Spinal cord (tissue), 10 donors: Measurements from ENCODE around the gene TRMT10B. TPM values are rescaled to one million over a fixed set of nuclear protein-coding genes. Genes with fewer than 3 reads are reported as not detected.
"Not testable (repeated sequence)": the region's sequence is repeated elsewhere in the genome, so short reads cannot be mapped to it uniquely, and the experiment has no call there.

Experiments used
- DNase-seq, 6 donors: peaks; one replicate each; pipeline versions ENCODE4 v3.0.0 to v3.0.0-alpha.2; 2013 to 2015; ENCODE audit warnings: low spot score in 6 of 6, low read depth in 4 of 6
- H3K27ac ChIP-seq: one replicate; pipeline ENCODE4 v1.5.1; 2013; ENCODE audit warnings: low read depth, low read length, control low read depth
- H3K27me3 ChIP-seq: one replicate; pipeline ENCODE4 v1.6.1; 2013; ENCODE audit warnings: low read length; ENCODE audit not compliant: control insufficient read depth, insufficient read depth
- H3K36me3 ChIP-seq: one replicate; pipeline ENCODE4 v1.6.1; 2013; ENCODE audit warnings: low read length; ENCODE audit not compliant: control insufficient read depth, insufficient read depth
- H3K4me1 ChIP-seq: one replicate; pipeline ENCODE4 v1.6.1; 2013; ENCODE audit warnings: low read length; ENCODE audit not compliant: control insufficient read depth, insufficient read depth
- H3K4me3 ChIP-seq: one replicate; pipeline ENCODE4 v1.5.1; 2013; ENCODE audit warnings: low read depth, low read length, control low read depth
- H3K9me3 ChIP-seq: one replicate; pipeline ENCODE4 v1.6.1; 2013; ENCODE audit warnings: low read length; ENCODE audit not compliant: control insufficient read depth, insufficient read depth
- WGBS: methylation state at CpG from one replicate; pipeline ENCODE4 v1.1.5; 2013; ENCODE audit warnings: missing lambda C conversion rate; ENCODE audit not compliant: insufficient coverage; 5-methylcytosine and 5-hydroxymethylcytosine counted together
- polyA plus RNA-seq, 2 donors: library from polyadenylated mRNA; unstranded; fragments of 120-200 nt; gene quantifications; one replicate each; pipeline ENCODE4 v1.2.1, GENCODE V29; 2013; ENCODE audit not compliant: insufficient read length in 2 of 2
- total RNA-seq, 2 donors: library from RNA; depleted of rRNA in 1 of 2; stranded (reverse); fragments of 120-200 nt in 1 of 2; fragments of >200 nt in 1 of 2; gene quantifications; one replicate each; pipeline versions ENCODE4 v1.2.3 to v1.2.4, GENCODE V29; 2013 to 2014
- donor health status: healthy.

The TRMT10B gene
- total and polyA plus RNA-seq, 4 donors: 4.8 to 22.5 (median 11.7) TPM

DNA sequence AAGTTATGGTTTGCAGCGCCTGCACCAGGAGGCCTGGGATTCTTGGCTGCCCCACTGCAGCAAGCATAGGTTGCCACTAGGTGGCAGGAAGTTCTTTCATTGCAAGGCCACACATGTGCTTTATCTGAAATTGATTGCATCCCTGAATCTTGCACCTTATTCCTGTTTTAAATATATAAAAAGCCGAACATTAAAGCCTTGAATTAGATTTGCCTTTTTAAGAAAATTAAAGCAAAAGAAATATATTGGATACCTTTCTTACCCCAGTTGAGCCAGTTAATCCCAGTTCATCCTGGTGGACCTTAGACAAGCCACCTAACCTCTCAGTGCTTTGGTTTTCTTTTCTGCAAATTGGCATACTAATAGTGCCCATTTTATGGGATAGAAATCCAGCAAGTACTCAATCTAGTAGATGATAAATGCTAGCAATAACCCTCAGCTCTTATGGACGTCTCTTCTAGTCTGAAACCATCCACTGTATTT is 6.3 kb upstream of the TRMT10B start:
- Histone ChIP-seq H3K36me3 (peaks cover 9% of the 10 kb centered on the region), H3K9me3 (no peaks in the 10 kb centered on the region), H3K27me3 (no peaks in the 10 kb centered on the region), H3K4me3 (no peak overlapping the region), H3K4me1 (no peaks in the 10 kb centered on the region), H3K27ac (no peak overlapping the region)
- WGBS: 67% methylated on average over 2 of the region's 3 CpGs
- DNase-seq: peak in 2 of 6 donors; percentile 78 to 88

DNA sequence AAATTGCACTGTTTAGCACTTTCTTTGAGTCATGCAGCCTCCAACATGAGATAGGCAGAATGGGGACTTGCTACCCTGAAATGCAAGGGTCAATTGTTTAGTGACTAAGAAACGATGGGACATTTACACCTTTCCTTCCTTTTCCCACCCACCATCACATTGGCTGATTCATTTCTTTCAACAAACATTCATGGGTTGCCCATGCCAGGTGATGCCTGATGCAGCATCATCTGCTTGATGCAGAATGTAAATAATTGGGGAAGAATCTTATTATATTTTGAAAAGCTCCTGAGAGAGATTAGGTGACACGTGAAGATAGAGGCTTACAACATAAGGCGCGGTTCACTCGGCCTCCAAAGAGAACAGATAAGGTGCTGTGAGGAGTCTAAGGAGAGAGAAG is 4.5 kb upstream of the TRMT10B start:
- Histone ChIP-seq H3K27ac (no peak overlapping the region), H3K27me3 (no peaks in the 10 kb centered on the region), H3K9me3 (no peaks in the 10 kb centered on the region), H3K4me1 (peaks cover 5% of the 10 kb centered on the region), H3K36me3 (peaks cover 9% of the 10 kb centered on the region), H3K4me3 (no peak overlapping the region)
- 60% methylated on average over 1 of the region's 5 CpGs for WGBS
- DNase-seq: no peak

DNA sequence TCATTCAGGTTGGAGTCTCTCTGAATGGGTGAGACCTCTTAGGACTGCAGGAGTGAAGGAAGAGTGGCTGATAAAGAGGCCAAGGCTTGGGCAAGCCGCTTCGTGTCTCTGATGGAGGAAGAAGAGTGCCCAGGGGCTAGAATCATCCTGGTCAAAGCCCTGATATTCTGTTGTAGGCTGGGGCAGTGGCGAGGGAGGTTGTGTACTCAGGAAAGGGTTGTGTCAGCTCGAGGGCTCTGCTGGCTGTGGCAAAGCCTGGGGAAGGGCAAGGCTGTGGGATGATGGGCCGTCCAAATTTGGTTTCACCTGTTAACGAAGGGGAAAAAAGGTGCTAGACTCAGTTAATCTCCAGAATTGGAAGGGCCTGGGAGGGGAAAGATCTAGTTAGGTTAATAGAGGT is 2.4 kb upstream of the TRMT10B start:
- Histone ChIP-seq H3K36me3 (peaks cover 4% of the 10 kb centered on the region), H3K4me3 (no peak overlapping the region), H3K4me1 (peaks cover 5% of the 10 kb centered on the region), H3K27me3 (no peaks in the 10 kb centered on the region), H3K27ac (no peak overlapping the region), H3K9me3 (no peaks in the 10 kb centered on the region)
- DNase-seq: no peak
- 79% methylated on average over 5 of the region's 6 CpGs for WGBS

DNA sequence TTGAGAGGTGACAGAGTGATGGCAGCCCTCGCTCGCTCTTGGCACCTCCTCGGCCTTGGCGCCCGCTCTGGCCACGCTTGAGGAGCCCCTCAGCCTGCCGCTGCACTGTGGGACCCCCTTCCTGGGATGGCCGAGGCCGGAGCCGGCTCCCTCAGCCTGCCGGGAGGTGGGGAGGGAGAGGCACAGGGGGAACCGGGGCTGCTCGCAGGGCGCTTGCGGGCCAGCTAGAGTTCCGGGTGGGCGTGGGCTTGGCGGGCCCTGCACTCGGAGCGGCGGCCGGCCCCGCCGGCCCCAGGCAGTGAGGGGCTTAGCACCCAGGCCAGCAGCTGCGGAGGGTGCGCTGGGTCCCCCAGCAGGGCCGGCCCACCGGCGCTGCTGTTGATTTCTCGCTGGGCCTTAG is 1.9 kb upstream of the TRMT10B start:
- not testable (repeated sequence) for H3K27me3 ChIP-seq, H3K4me1 ChIP-seq, H3K9me3 ChIP-seq, H3K27ac ChIP-seq, H3K36me3 ChIP-seq, H3K4me3 ChIP-seq, DNase-seq
- 91% methylated on average over 26 of the region's 30 CpGs for WGBS

DNA sequence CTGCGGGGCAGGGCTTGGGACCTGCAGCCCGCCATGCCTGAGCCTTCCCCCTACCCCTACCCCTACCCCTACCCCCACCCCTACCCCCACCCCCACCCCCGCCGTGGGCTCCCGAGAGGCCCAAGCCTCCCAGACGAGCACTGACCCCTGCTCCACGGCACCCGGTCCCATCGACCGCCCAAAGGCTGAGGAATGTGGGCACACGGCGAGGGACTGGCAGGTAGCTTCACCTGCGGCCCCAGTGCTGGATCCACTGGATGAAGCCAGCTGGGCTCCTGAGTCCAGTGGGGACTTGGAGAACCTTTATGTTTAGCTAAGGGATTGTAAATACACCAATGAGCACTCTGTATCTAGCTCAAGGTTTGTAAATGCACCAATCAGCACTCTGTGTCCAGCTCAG is 1.5 kb upstream of the TRMT10B start:
- not testable (repeated sequence) for H3K36me3 ChIP-seq, H3K27ac ChIP-seq, H3K27me3 ChIP-seq, H3K4me1 ChIP-seq, H3K4me3 ChIP-seq, DNase-seq, H3K9me3 ChIP-seq
- 94% methylated on average over 8 of the region's 13 CpGs for WGBS

DNA sequence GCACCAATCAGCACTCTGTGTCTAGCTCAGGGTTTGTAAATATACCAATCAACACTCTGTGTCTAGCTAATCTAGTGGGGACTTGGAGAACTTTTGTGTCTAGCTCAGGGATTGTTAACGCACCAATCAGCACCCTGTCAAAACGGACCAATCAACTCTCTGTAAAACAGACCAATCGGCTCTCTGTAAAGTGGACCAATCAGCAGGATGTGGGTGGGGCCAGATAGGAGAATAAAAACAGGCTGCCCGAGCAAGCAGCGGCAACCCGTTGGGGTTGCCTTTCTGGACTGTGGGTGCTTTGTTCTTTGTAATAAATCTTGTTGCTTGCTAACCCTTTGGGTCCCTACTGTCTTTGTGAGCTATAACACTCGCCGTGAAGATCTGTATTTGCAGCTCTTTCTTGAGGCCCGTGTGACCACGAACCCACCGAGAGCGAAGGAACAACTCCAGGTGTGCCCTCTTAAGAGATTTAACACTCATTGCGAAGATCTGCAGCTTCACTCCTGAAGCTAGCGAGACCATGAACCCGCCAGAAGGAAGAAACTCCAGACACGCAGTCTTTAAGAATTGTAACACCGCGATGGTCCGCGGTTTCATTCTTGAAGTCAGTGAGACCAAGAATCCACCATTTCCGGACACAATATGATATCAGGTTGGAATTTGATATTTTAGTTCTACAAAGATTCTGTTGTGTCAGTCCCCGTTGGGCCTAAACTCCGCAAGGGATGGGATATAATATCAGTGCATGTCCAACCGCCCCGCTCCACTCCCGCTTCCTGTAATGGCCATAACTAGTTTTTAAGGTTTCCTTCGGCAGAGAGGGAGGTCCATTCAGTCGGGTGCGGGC is 740 bp upstream of the TRMT10B start:
- WGBS: 92% methylated on average over 13 of the region's 29 CpGs
- Histone ChIP-seq H3K4me1 (peaks cover 5% of the 10 kb centered on the region), H3K36me3 (no peaks in the 10 kb centered on the region), H3K27ac (no peak overlapping the region), H3K9me3 (no peaks in the 10 kb centered on the region), H3K4me3 (peak overlapping the region; percentile 84), H3K27me3 (no peaks in the 10 kb centered on the region)
- DNase-seq: no peak

DNA sequence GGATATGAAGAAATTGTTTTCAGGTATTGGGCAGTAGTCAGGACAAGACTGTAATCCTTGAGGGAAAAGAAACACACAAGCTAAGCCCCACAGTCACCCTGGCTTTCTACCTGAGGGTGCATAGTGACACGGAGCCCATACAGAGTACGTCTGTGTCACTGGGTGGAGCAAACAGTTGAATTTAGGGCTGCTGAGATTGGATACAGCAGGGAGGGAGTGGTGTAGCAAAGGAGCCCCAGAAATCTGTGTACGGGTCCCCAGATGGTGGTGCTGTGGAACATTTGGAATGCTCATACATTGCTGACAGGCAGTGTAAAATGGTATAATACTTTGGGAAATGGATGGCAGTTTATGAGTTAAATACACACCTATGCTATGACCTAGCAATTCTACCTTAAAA is 5.1 kb downstream of the TRMT10B start:
- Histone ChIP-seq H3K27ac (no peak overlapping the region), H3K36me3 (no peaks in the 10 kb centered on the region), H3K4me1 (no peaks in the 10 kb centered on the region), H3K27me3 (no peaks in the 10 kb centered on the region), H3K9me3 (no peaks in the 10 kb centered on the region), H3K4me3 (no peak overlapping the region)
- DNase-seq: no peak
- 78% methylated on average over 3 of the region's 3 CpGs for WGBS

DNA sequence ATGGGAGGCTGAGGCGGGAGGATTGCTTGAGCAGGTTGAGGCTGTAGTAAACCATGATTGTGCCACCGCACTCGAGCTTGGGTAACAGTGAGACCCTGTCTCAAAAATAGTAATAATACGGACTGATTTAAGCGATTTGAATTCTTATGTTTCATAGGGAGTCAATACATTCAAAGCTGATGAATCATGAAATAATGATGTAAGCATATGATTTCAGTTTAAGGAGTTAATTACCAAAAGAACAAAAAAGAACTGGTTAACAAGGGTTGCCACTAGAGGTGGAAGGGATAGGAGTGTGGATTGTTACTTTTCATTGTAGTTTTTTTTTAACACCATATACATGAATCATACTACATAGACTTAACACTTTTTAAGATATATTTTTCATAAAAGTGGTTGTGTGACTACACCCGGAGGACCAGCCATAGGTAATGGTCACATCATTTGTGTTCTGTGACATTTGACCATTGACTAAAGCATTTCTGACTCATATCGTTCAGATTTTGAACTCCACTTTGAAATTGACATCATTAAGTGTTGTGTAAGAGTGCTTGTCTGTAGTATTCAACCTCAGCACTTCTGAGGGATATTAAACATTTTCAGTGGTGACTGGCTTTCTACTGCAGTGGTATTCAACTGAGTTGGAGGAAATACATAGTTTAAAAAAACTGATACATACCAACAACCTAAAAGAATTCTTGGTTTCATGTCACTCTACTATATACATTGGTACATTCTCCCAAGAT is 7.0 kb downstream of the TRMT10B start:
- Histone ChIP-seq H3K27me3 (no peaks in the 10 kb centered on the region), H3K9me3 (no peaks in the 10 kb centered on the region), H3K27ac (no peak overlapping the region), H3K4me3 (no peak overlapping the region), H3K36me3 (peaks cover 2% of the 10 kb centered on the region), H3K4me1 (no peaks in the 10 kb centered on the region)
- DNase-seq: no peak
- WGBS: 98% methylated on average over 5 of the region's 7 CpGs

DNA sequence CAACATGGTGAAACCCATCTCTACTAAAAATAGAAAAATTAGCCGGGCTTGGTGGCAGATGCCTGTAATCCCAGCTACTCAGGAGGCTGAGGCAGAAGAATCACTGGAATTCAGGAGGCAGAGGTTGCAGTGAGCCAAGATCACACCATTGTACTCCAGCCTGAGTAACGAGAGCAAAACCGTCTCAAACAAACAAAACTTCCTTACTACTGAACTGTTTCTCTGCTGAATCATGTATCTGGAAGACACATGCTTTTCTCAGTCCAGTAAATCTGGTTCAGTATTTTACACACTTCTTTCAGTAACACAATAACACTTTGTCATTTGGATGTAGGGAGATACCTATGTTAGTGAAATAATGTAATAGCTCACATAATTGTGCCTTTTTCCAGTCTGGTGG is 7.9 kb downstream of the TRMT10B start:
- H3K9me3 ChIP-seq: no peaks in the 10 kb centered on the region
- no peak overlapping the region for H3K27ac ChIP-seq
- no peaks in the 10 kb centered on the region for H3K27me3 ChIP-seq
- no peak for DNase-seq
- H3K4me1 ChIP-seq: no peaks in the 10 kb centered on the region
- no peak overlapping the region for H3K4me3 ChIP-seq
- WGBS: 74% methylated on average over 2 of the region's 3 CpGs
- H3K36me3 ChIP-seq: peaks cover 2% of the 10 kb centered on the region

DNA sequence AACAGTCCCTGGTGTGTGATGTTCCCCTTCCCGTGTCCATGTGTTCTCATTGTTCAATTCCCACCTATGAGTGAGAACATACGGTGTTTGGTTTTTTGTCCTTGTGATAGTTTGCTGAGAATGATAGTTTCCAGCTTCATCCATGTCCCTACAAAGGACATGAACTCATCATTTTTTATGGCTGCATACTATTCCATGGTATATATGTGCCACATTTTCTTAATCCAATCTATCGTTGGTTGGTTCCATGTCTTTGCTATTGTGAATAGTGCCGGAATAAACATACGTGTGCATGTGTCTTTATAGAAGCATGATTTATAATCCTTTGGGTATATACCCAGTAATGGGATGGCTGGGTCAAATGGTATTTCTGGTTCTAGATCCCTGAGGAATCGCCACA is 11.7 kb downstream of the TRMT10B start:
- WGBS: no CpG with 5 or more reads among the region's 6 CpGs
- H3K27me3 ChIP-seq, H3K36me3 ChIP-seq, H3K4me3 ChIP-seq, DNase-seq, H3K9me3 ChIP-seq, H3K27ac ChIP-seq, H3K4me1 ChIP-seq: not testable (repeated sequence)
